Measurements from ENCODE around the gene LCA5.
"Not testable (repeated sequence)": the region's sequence is repeated elsewhere in the genome, so short reads cannot be mapped to it uniquely, and the experiment has no call there.

The LCA5 gene

GRCh38 chr6:79463621-79464050 is 73.6 kb downstream of the LCA5 start:
- DNase-seq, result no peak

DNA sequence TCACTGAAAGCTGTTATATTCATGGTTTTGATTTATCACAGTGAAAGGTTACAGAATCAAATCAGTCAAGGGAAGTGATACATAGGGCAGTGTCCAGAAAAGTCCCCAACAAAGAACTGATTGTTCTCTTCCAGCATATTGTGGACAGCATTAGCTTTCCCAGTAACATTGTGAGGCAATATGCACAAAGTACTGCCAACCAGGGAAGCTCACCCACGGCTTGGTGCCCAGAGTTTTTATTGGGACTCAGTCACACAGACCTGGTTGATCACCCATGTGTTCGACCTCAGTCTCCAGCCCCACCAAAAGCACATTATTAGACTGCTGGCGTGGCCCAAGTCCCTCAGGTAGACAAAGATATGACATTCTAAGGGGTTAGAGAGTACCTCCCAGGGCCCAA is 76.0 kb downstream of the LCA5 start:
- DNase-seq, result no peak

GRCh38 chr6:79455446-79455845 is 81.8 kb downstream of the LCA5 start:
- DNase-seq, result no peak

DNA sequence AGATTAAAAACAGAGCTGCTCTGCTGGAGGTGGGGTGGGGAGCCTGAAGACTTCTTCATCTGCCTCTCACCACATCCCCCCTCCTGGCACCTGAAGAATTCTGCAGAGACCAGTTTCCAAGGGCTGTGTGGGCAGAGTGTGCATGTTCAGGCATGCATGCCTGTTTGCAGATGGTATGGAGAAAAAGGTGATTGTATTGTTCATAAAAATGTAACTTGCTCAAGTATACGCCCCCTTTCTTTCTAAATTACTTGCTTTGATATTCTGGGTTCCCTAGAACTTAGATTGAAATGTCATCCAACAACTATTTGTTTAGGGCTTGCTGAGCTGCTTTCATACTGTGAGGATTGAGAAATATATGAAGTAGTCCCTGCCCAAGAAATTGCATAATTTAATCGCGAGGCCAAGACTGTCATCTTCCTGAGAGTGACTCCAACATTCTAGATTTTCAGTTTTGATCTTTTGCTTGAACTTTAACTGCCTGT is 83.6 kb downstream of the LCA5 start:
- no peak for DNase-seq

DNA sequence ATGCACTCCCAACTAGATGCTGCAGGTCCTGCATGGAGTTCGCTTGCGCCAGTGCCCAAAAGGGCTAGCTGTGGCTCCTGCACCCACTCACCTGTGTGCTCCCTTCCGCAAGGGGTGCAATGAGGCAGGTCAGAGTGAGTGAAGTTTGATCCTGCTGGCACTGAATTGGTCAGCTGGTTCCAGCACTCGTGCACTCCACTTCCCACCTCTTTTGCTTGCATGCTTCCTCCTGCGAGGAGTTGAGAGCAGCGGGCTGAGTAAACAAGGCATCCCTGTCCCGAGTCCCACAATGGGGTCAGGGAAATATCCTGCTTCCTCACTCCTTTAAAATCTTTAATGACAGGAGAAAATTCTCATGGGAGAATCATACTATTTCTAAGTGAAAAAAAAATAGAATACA is 86.2 kb downstream of the LCA5 start:
- no peak for DNase-seq

DNA sequence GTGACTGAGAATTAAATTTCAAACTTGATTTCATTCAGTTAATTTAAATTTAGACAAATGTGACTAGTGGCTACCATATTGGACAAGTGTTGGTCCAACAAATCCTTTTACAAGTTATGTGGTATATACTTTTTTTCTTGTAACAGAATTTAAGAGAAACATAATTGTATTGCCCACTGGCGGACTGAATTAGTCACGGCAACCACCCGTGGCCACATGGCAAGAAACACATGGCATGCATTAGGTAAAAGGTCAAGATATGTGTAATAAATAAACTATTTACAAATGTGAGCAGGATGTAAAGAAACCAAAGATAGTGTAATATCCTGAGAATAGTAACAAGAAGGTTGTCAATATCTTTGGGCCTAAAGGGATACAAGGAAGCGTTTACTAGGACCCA is 91.2 kb downstream of the LCA5 start:
- no peak for DNase-seq

GRCh38 chr6:79443876-79444275 is 93.4 kb downstream of the LCA5 start:
- not testable (repeated sequence) for DNase-seq

GRCh38 chr6:79441192-79441591 is 96.0 kb downstream of the LCA5 start:
- DNase-seq, result no peak

DNA sequence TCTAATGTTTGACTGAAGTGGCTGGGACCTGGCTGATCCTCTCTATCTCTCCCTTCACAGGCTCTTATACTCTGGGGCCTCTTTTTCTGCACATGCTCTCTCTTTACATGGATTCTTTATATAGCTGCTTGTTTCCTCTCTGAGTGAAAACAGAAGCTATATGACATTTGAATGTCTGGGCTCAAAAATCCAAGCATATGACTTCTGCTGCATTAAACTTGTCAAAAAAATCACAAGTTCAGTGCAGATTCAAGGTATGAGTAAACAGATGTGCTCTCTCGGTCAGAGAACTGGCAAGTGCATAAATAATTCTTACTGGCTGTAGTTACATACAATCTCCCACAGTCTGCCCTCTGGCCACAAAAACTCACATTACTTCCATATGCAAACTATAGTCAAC is 96.6 kb downstream of the LCA5 start:
- no peak for DNase-seq

DNA sequence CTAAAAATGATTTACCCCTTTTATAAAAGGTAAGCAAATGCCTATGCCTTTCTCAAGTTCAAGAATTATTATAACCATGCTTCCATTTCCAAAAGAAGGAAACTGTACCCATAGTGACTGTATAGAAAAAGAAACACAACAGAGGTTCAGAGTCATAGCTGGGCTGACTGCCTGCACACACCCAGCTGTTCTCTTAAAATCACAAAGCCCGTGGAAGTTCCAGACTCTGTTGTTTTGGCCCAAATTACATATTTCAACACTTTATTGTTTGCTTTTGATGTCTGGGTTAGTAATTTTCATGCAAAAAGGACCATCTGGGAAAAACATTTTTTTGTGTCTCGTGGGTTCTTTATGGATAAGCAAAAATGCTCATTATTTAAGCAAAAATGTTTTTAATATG is 99.2 kb downstream of the LCA5 start:
- DNase-seq, result no peak

- DNase-seq, result no peak
Observed at GRCh38 chr6:79436241-79436640, 101.0 kb downstream of the LCA5 start.

- DNase-seq, result no peak
Observed at GRCh38 chr6:79435746-79436145, 101.5 kb downstream of the LCA5 start.
